Esophagus squamous epithelium (tissue), 4 donors: ENCODE measurements around the gene CDH12.

Source experiments
- POLR2A ChIP-seq, 4 donors: fragments of 450-650 bp; IDR thresholded peaks; one replicate each; pipeline ENCODE4 v1.6.1; 2017; ENCODE audit warnings: antibody characterized with exemption in 4 of 4, mild to moderate bottlenecking in 4 of 4, moderate library complexity in 3 of 4
- TF ChIP-seq, protein P1 (sequence below), 6 experiments: fragments of 450-650 bp in 4 of 6; fragments of 200-600 bp in 2 of 6; sonication (generic) in 2 of 6; IDR thresholded peaks; one replicate each; pipeline ENCODE4 v1.5.1; 2016 to 2019; ENCODE audit warnings: antibody characterized with exemption in 6 of 6, mild to moderate bottlenecking in 4 of 6, moderate library complexity in 4 of 6

DNA sequence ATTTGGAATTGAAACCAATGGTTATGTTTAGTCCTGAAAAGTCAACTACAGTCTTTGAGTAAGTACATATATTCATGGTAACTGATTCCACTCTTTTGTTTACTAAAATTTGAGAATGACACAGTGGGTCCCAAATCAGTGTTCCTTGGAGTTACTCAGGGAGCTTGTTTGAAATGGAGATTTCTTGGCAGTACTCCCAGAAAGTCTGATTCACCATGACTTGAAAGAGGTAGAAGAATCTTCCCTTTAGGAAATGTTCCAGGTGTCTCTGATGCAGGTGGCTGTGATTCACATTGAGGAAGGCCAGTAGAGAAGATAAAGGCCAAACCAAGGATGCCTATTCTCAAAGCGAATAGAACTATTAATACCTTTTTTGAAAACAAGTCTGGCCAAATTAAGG, 1078.3 kb downstream of the CDH12 start:
- TF ChIP-seq, protein P1, sequence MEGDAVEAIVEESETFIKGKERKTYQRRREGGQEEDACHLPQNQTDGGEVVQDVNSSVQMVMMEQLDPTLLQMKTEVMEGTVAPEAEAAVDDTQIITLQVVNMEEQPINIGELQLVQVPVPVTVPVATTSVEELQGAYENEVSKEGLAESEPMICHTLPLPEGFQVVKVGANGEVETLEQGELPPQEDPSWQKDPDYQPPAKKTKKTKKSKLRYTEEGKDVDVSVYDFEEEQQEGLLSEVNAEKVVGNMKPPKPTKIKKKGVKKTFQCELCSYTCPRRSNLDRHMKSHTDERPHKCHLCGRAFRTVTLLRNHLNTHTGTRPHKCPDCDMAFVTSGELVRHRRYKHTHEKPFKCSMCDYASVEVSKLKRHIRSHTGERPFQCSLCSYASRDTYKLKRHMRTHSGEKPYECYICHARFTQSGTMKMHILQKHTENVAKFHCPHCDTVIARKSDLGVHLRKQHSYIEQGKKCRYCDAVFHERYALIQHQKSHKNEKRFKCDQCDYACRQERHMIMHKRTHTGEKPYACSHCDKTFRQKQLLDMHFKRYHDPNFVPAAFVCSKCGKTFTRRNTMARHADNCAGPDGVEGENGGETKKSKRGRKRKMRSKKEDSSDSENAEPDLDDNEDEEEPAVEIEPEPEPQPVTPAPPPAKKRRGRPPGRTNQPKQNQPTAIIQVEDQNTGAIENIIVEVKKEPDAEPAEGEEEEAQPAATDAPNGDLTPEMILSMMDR (IDR thresholded peaks at IDR 0.05) = no peak
- TF ChIP-seq POLR2A (IDR thresholded peaks at IDR 0.05) = no peak
